DOHH2 (cell line): Measurements from ENCODE around the gene CFAP77.

Source experiments
- H3F3A ChIP-seq: fragments of 200-600 bp; sonication (generic), shearing (Covaris generic); 2 replicates; pipeline ENCODE4 v1.6.0; 2016; ENCODE audit warnings: antibody characterized with exemption, mild to moderate bottlenecking; ENCODE audit not compliant: control insufficient read depth, insufficient read depth
- H3K27ac ChIP-seq: fragments of 200-600 bp; sonication (generic); 2 replicates; pipeline ENCODE4 v1.5.1; 2014; ENCODE audit warnings: low read depth, mild to moderate bottlenecking, low read length, moderate library complexity
- H3K27me3 ChIP-seq: fragments of 200-600 bp; sonication (generic); 2 replicates; pipeline ENCODE4 v1.6.1; 2014; ENCODE audit warnings: mild to moderate bottlenecking, low read length, mixed read lengths; ENCODE audit not compliant: control insufficient read depth
- H3K36me3 ChIP-seq: fragments of 200-600 bp; sonication (generic); 2 replicates; pipeline ENCODE4 v1.6.1; 2014; ENCODE audit warnings: mild to moderate bottlenecking, low read length, moderate library complexity, mixed read lengths; ENCODE audit not compliant: control insufficient read depth
- H3K4me1 ChIP-seq: fragments of 200-600 bp; sonication (generic); 2 replicates; pipeline ENCODE4 v1.6.1; 2014; ENCODE audit warnings: mild to moderate bottlenecking, low read length, mixed read lengths; ENCODE audit not compliant: control insufficient read depth
- H3K4me2 ChIP-seq: fragments of 200-600 bp; sonication (generic); 2 replicates; pipeline ENCODE4 v1.6.0; 2014; ENCODE audit warnings: mild to moderate bottlenecking, low read length, moderate library complexity
- H3K4me3 ChIP-seq: fragments of 200-600 bp; sonication (generic); 2 replicates; pipeline ENCODE4 v1.5.1; 2014; ENCODE audit warnings: mild to moderate bottlenecking, low read length, mixed read lengths
- H3K79me2 ChIP-seq: fragments of 200-600 bp; sonication (generic); 2 replicates; pipeline ENCODE4 v1.6.1; 2014; ENCODE audit warnings: mild to moderate bottlenecking, low read length, mixed read lengths; ENCODE audit not compliant: control insufficient read depth
- H3K9me2 ChIP-seq: fragments of 200-600 bp; sonication (generic); replicated peaks from 2 replicates; pipeline ENCODE4 v1.6.1; 2014; ENCODE audit warnings: mild to moderate bottlenecking, low read length, mixed read lengths; ENCODE audit not compliant: control insufficient read depth
- H3K9me3 ChIP-seq: fragments of 200-600 bp; sonication (generic); 2 replicates; pipeline ENCODE4 v1.6.1; 2014; ENCODE audit warnings: antibody characterized with exemption, low read length, mixed read lengths; ENCODE audit not compliant: control insufficient read depth, insufficient read depth
- H4K20me1 ChIP-seq: fragments of 200-600 bp; sonication (generic); 2 replicates; pipeline ENCODE4 v1.6.0; 2014; ENCODE audit warnings: low read depth, mild to moderate bottlenecking, antibody characterized with exemption, low read length, moderate library complexity; ENCODE audit not compliant: control insufficient read depth, insufficient read depth
- EZH2phosphoT487 ChIP-seq: fragments of 200-600 bp; sonication (generic); IDR thresholded peaks from 2 replicates; pipeline ENCODE4 v1.6.1; 2017; ENCODE audit warnings: borderline replicate concordance, mild to moderate bottlenecking, antibody characterized with exemption, low read length, moderate library complexity, mixed read lengths
- TF ChIP-seq, protein P1 (sequence below): fragments of 200-600 bp; sonication (generic); IDR thresholded peaks from one replicate; pipeline ENCODE4 v1.5.1; 2014; ENCODE audit warnings: antibody characterized with exemption, mild to moderate bottlenecking, low read depth, low read length; ENCODE audit not compliant: poor library complexity, severe bottlenecking

Gene CFAP77

DNA sequence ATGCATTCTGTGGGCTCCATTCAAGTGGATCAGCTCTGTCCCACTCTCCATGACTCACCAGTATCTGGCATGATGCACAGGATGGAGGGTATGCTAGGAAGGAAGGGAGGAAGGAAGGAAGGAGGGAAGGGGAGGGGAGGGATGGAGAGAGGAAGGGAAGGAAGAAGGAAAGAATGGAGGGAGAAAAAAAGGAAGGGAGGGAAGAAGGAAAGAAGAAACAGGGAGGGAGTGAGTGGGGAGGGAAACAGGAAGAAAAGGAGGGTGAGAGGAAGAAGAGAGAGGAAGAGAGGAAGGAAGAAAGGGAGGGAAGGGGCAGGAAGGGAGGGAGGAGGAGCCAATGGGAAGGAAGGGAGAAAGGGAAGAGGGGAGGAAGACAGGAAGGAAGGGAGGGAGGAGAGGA is 167.1 kb downstream of the CFAP77 start:
- H3K4me1 ChIP-seq, result peaks cover 12% of the 10 kb centered on the region
- no peak overlapping the region for H3K4me3 ChIP-seq
- no peak for TF ChIP-seq EZH2phosphoT487
- TF ChIP-seq, protein P1, sequence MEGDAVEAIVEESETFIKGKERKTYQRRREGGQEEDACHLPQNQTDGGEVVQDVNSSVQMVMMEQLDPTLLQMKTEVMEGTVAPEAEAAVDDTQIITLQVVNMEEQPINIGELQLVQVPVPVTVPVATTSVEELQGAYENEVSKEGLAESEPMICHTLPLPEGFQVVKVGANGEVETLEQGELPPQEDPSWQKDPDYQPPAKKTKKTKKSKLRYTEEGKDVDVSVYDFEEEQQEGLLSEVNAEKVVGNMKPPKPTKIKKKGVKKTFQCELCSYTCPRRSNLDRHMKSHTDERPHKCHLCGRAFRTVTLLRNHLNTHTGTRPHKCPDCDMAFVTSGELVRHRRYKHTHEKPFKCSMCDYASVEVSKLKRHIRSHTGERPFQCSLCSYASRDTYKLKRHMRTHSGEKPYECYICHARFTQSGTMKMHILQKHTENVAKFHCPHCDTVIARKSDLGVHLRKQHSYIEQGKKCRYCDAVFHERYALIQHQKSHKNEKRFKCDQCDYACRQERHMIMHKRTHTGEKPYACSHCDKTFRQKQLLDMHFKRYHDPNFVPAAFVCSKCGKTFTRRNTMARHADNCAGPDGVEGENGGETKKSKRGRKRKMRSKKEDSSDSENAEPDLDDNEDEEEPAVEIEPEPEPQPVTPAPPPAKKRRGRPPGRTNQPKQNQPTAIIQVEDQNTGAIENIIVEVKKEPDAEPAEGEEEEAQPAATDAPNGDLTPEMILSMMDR, result no peak
- no peaks in the 10 kb centered on the region for H3K9me3 ChIP-seq
- no peaks in the 10 kb centered on the region for H3K9me2 ChIP-seq
- H4K20me1 ChIP-seq, result no peaks in the 10 kb centered on the region
- H3K79me2 ChIP-seq, result no peaks in the 10 kb centered on the region
- no peak overlapping the region for H3K27ac ChIP-seq
- H3K36me3 ChIP-seq, result no peaks in the 10 kb centered on the region
- H3F3A ChIP-seq, result peaks cover 4% of the 10 kb centered on the region; the same call in 1 of the 2 replicates
- H3K4me2 ChIP-seq, result no peak overlapping the region
- H3K27me3 ChIP-seq, result peaks cover 24% of the 10 kb centered on the region

DNA sequence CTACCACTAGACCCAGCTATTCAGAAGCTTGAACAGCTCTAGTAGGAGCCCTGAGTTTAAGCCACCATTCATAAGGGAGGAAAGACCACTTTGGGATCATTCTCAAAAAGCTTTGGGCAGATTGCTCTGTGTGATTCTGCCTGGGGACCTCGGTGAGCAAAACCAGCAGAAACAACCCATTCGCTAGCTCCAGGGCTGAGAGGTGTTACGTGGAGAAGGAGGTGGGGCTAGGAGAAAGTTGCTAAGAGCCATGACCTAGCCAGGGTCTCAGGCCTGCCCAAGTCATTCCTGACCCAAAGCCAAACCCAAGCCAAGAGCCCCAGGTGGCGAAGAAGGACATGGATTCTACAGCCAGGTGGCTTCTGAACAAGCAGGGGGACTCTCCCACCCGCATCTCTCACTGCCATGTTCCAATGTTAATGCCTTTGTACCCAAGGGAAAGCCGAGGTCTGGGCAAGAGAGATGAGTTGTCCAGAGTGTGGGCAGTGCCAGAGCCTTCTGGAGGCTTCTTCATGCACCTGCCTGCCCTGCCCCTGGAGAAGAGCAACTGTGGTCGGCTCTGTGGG is 168.4 kb downstream of the CFAP77 start:
- peaks cover 24% of the 10 kb centered on the region for H3K27me3 ChIP-seq
- no peak for TF ChIP-seq EZH2phosphoT487
- TF ChIP-seq, protein P1, result no peak
- H3K4me1 ChIP-seq, result no peaks in the 10 kb centered on the region

DNA sequence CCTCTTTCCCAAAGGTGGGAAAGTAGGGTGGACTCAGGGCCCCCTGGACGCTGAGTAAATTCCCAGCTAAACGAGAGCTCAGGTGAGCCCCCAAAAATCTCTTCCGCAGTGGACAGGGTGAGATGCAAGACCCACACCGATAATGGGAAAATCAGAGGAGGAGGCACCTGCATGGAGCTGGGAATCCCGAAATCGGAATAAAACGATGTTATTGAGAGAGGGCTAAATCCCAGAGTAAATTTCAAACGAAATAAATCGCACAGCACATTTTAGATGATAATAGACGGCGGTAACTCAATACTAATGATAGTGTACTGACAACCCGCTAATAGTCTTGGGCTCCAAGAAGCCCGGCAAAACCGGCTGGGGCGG is 169.4 kb downstream of the CFAP77 start:
- 0 out of 2 replicates have a peak, but pooled peaks have one; percentile 77 for TF ChIP-seq EZH2phosphoT487
- TF ChIP-seq, protein P1, result no peak
- Histone ChIP-seq H3F3A (0 out of 2 replicates have a peak, but pooled peaks cover under 1% of the 10 kb centered on the region), H3K27me3 (peaks cover 30% of the 10 kb centered on the region), H4K20me1 (no peaks in the 10 kb centered on the region), H3K36me3 (no peaks in the 10 kb centered on the region), H3K9me3 (no peaks in the 10 kb centered on the region), H3K9me2 (no peaks in the 10 kb centered on the region), H3K4me2 (no peak overlapping the region), H3K4me3 (no peak overlapping the region), H3K27ac (no peak overlapping the region), H3K4me1 (no peaks in the 10 kb centered on the region), H3K79me2 (no peaks in the 10 kb centered on the region)

More for the DNA sequence above, 168.4 kb downstream of the CFAP77 start:
- Histone ChIP-seq H3K36me3 (no peaks in the 10 kb centered on the region), H3K79me2 (no peaks in the 10 kb centered on the region), H3K27ac (no peak overlapping the region), H3F3A (peaks cover 4% of the 10 kb centered on the region; the same call in 1 of the 2 replicates), H3K4me2 (no peak overlapping the region), H3K9me3 (no peaks in the 10 kb centered on the region), H3K9me2 (no peaks in the 10 kb centered on the region), H4K20me1 (no peaks in the 10 kb centered on the region), H3K4me3 (no peak overlapping the region)
